ENCODE measurements around the gene FCGR3B. TPM values are rescaled to one million over a fixed set of nuclear protein-coding genes. Genes with fewer than 3 reads are reported as not detected.
A peak's percentile ranks its signal among the peaks of the same experiment; 100 is the strongest.
"Not testable (repeated sequence)": the region's sequence is repeated elsewhere in the genome, so short reads cannot be mapped to it uniquely, and the experiment has no call there.

FCGR3B gene
- total RNA-seq, 1 donor from 2014 or later = 1.5 TPM

DNA sequence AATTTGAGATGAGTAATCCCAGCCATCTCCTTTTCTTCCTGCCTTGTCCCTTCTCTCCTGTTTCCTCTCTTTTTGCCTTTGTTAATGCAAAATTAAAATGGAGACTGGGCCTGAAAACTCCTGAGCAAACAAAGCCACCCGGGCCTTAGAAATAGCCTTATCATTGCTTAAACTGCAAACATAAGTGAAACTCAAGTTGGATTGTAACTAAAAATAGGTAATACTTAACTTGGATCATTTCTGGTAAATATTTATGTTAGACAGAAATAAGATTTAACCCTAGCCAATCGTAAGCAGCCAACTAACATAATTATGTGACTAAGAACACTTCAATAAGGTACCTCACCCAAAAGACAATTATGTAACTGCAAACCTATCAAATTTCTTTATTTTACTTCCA, 35.4 kb downstream of the FCGR3B start:
- H3K27ac ChIP-seq (replicated peaks) = peak overlapping the region; percentile 38
- DNase-seq; intact Hi-C loops (cut with micrococcal nuclease): not testable (repeated sequence)

GRCh38 chr1:161595173-161595572, 35.8 kb downstream of the FCGR3B start:
- H3K4me1 ChIP-seq; H3K36me3 ChIP-seq; H3K27me3 ChIP-seq (ENCODE audit: low read depth); DNase-seq; H3K9me3 ChIP-seq (replicated peaks); intact Hi-C loops (cut with micrococcal nuclease); H3K4me3 ChIP-seq: not testable (repeated sequence)
- H3K27ac ChIP-seq (replicated peaks) = peak overlapping the region; percentile 38

More for the DNA sequence above, 35.4 kb downstream of the FCGR3B start:
- H3K27me3 ChIP-seq (ENCODE audit: low read depth); H3K4me3 ChIP-seq; H3K9me3 ChIP-seq (replicated peaks); H3K4me1 ChIP-seq; H3K36me3 ChIP-seq: not testable (repeated sequence)

DNA sequence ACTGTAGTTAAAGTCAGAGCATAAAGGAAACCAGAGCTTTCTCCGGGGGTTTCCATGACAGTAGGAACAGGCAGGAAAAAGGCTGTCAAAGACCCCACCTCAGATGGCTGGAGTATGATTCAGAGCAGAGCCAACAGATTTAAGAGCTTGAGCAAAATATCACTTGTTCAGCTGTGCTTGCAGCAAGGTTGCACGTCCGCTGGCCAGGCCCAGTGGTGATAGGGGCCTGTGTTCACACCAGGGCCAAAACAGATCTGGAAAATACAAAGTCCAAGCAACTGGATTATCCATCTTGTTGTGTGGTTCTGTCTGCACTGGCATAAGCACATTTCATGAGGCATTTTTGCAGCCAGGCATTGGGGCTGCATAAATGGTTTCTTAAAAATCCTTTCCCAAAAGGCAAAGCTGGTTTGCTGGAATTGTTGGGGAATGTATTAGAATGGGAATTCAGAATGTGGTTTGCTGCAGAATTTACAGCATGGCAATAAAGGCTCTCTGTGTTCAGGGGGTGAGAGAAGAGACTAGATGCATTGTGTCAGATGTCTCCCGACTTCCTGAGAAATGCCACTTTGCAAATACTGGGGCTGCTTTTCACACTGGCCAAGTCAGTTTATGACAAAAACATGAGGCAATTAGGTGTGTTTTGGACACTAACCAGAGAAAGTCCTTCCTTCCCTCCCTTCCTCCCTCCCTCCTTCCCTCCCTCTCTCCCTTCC, 36.5 kb downstream of the FCGR3B start:
- intact Hi-C loops (cut with micrococcal nuclease); H3K4me3 ChIP-seq; H3K27ac ChIP-seq (replicated peaks); DNase-seq; H3K4me1 ChIP-seq; H3K27me3 ChIP-seq (ENCODE audit: low read depth); H3K9me3 ChIP-seq (replicated peaks); H3K36me3 ChIP-seq: not testable (repeated sequence)

DNA sequence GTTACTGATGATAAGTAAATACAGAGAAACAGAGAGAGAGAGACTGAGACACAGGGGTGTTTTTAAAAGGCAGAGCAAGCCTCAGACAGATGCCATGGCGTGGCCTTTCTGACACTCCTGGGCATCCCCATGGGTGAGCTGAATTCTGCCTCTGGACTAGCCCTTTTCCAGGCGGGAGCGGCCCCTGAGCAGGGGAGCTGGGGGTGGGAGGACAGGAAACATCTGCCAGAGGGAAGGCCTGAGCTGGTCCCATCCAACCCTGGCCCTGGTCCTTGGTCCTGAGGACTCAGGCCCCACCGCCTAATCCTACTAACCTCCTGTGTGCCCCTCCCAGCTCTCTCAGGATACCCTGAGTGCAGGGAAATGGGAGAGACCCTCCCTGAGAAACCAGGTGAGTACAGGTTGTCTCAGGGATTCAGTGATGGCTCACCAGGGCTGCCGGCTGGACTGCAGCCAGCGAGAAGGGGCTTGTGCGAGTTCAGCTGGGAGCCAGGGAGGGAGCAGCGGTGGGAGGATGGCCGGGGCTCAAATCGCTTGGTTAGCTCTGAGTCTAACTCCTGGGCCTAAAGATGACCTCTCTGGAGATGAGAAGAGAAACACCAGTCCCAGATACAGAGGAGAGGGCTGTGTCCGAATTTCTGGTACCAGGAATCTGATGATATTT, 37.8 kb downstream of the FCGR3B start:
- intact Hi-C loops (cut with micrococcal nuclease); H3K27ac ChIP-seq (replicated peaks); DNase-seq; H3K27me3 ChIP-seq (ENCODE audit: low read depth); H3K4me1 ChIP-seq; H3K4me3 ChIP-seq; H3K36me3 ChIP-seq; H3K9me3 ChIP-seq (replicated peaks): not testable (repeated sequence)

DNA sequence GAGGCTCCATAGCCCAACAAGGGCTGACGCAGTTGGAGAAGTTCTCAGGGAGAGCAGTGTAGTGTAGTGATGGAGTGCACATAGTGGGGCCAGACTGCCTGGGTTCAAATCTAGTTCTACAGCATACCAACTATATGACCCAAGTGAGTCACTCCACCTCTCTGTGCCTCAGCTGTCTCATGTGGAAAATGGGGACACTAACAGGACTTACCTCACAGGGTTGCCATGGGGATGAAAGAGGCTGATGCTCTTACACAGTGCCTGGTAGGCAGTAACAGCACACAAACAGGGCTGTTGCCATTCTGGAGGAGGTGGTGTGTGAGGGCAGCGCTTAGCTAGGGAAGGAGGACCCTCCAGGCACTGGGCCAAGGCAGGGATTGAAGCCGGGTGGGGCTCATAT, 38.4 kb downstream of the FCGR3B start:
- H3K36me3 ChIP-seq; H3K27ac ChIP-seq (replicated peaks); intact Hi-C loops (cut with micrococcal nuclease); DNase-seq; H3K4me3 ChIP-seq; H3K4me1 ChIP-seq; H3K27me3 ChIP-seq (ENCODE audit: low read depth); H3K9me3 ChIP-seq (replicated peaks): not testable (repeated sequence)

GRCh38 chr1:161589920-161590319, 41.1 kb downstream of the FCGR3B start:
- H3K27me3 ChIP-seq (ENCODE audit: low read depth); H3K9me3 ChIP-seq (replicated peaks); H3K4me3 ChIP-seq; DNase-seq; H3K36me3 ChIP-seq; H3K4me1 ChIP-seq; intact Hi-C loops (cut with micrococcal nuclease); H3K27ac ChIP-seq (replicated peaks): not testable (repeated sequence)

DNA sequence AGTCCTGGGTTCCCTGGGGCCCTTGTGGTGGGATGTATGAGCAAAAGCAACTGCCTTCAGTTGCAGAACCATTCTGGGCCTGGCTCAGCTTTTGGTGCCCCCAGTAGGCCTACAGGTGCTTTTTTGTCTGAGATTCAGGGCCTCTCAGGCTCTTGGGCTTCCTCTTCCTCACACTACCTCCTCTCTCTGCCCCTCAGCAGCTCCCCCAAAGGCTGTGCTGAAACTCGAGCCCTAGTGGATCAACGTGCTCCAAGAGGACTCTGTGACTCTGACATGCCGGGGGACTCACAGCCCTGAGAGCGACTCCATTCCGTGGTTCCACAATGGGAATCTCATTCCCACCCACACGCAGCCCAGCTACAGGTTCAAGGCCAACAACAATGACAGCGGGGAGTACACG, 41.6 kb downstream of the FCGR3B start:
- H3K4me1 ChIP-seq; H3K9me3 ChIP-seq (replicated peaks); H3K36me3 ChIP-seq; H3K27me3 ChIP-seq (ENCODE audit: low read depth); DNase-seq; intact Hi-C loops (cut with micrococcal nuclease); H3K27ac ChIP-seq (replicated peaks); H3K4me3 ChIP-seq: not testable (repeated sequence)

DNA sequence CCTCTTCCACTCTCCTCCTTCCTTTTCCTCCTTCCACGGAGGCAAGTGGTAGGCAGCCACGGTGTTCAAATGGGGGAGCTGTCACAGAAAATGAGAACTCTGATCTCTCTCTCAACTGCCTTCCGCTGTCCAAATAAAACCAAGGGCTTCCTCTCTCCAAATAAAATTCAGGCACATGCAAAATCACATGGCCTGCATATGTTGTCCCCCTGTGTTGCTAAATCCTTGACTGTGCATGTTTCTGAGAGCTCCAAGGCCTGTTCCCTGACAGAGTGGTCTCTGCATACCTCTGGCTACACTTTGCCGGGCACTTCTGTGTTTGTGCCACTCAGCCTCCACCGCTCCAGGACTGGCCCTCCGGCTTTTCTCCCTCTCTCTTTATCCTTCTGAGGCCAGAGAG, 42.4 kb downstream of the FCGR3B start:
- DNase-seq; intact Hi-C loops (cut with micrococcal nuclease); H3K4me3 ChIP-seq; H3K27ac ChIP-seq (replicated peaks); H3K36me3 ChIP-seq; H3K9me3 ChIP-seq (replicated peaks); H3K4me1 ChIP-seq; H3K27me3 ChIP-seq (ENCODE audit: low read depth): not testable (repeated sequence)

DNA sequence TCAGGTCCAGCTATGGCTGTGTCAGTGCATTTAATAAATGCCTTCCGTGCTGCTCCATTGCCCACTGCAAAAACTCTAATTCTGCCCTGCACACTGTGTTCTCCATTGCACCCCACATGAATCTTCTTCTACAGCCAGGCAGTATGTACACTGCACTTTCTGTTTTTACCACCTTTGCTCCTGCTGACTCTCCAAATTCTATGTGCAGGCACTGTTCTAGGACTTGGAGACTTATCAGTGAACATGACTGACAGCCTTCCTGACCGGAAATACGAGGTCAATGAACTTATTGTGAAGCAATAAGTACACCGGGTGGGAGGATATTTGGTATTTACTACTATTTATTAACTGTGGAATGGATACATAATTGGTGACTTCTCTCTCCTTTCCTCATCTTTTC, 48.1 kb downstream of the FCGR3B start:
- H3K9me3 ChIP-seq (replicated peaks); H3K36me3 ChIP-seq; H3K27ac ChIP-seq (replicated peaks); H3K4me3 ChIP-seq; DNase-seq; H3K4me1 ChIP-seq; H3K27me3 ChIP-seq (ENCODE audit: low read depth); intact Hi-C loops (cut with micrococcal nuclease): not testable (repeated sequence)

GRCh38 chr1:161580879-161581537, 50.0 kb downstream of the FCGR3B start:
- H3K27ac ChIP-seq (replicated peaks); H3K36me3 ChIP-seq; H3K9me3 ChIP-seq (replicated peaks); H3K27me3 ChIP-seq (ENCODE audit: low read depth); H3K4me3 ChIP-seq; DNase-seq; intact Hi-C loops (cut with micrococcal nuclease); H3K4me1 ChIP-seq: not testable (repeated sequence)

GRCh38 chr1:161579856-161580507, 51.0 kb downstream of the FCGR3B start:
- H3K27me3 ChIP-seq (ENCODE audit: low read depth); H3K4me3 ChIP-seq; DNase-seq; intact Hi-C loops (cut with micrococcal nuclease); H3K27ac ChIP-seq (replicated peaks); H3K4me1 ChIP-seq; H3K9me3 ChIP-seq (replicated peaks); H3K36me3 ChIP-seq: not testable (repeated sequence)

- intact Hi-C loops (cut with micrococcal nuclease); DNase-seq: not testable (repeated sequence)
Measured at GRCh38 chr1:161576676-161577075, 54.3 kb downstream of the FCGR3B start.

More at GRCh38 chr1:161576676-161577075, 54.3 kb downstream of the FCGR3B start:
- not testable (repeated sequence) for H3K9me3 ChIP-seq (replicated peaks); H3K4me3 ChIP-seq; H3K36me3 ChIP-seq; H3K27ac ChIP-seq (replicated peaks); H3K27me3 ChIP-seq (ENCODE audit: low read depth); H3K4me1 ChIP-seq

Measured in left ventricle myocardium inferior (tissue), 1 donor.